Esophagus muscularis mucosa (tissue), 4 donors: Measurements from ENCODE around the gene INPP5A. TPM values are rescaled to one million over a fixed set of nuclear protein-coding genes. Genes with fewer than 3 reads are reported as not detected.
A peak's percentile ranks its signal among the peaks of the same experiment; 100 is the strongest.

Experiments used
- DNase-seq: peaks from one replicate; pipeline ENCODE4 v3.0.0-alpha.2; 2017; ENCODE audit errors: extremely low spot score
- H3K27ac ChIP-seq, 4 donors: fragments of 200-600 bp; sonication (generic); replicated peaks in 1 of 4; 1 replicate in 3 of 4; 2 replicates in 1 of 4; pipeline ENCODE4 v1.5.1; 2016 to 2019; ENCODE audit warnings: mild to moderate bottlenecking in 1 of 4
- H3K27me3 ChIP-seq, 4 donors: fragments of 200-600 bp; sonication (generic); one replicate each; pipeline versions ENCODE4 v1.5.1 to v1.6.0; 2016 to 2019
- H3K36me3 ChIP-seq, 4 donors: fragments of 200-600 bp; sonication (generic); one replicate each; pipeline ENCODE4 v1.5.1; 2016 to 2019
- H3K4me1 ChIP-seq, 4 donors: fragments of 200-600 bp; sonication (generic); one replicate each; pipeline ENCODE4 v1.5.1; 2016 to 2019
- H3K4me3 ChIP-seq, 4 donors: fragments of 200-600 bp; sonication (generic); 1 replicate in 2 of 4; 2 replicates in 2 of 4; pipeline ENCODE4 v1.5.1; 2016 to 2019; ENCODE audit warnings: mild to moderate bottlenecking in 4 of 4, moderate library complexity in 1 of 4
- H3K9me3 ChIP-seq, 4 donors: fragments of 200-600 bp; sonication (generic); 1 replicate in 3 of 4; 2 replicates in 1 of 4; pipeline ENCODE4 v1.5.1; 2016 to 2019
- CTCF ChIP-seq, 3 experiments: fragments of 200-600 bp in 2 of 3; fragments of 450-650 bp in 1 of 3; sonication (generic) in 2 of 3; IDR thresholded peaks; one replicate each; pipeline ENCODE4 v1.5.1; 2017 to 2019; ENCODE audit warnings: antibody characterized with exemption in 3 of 3, mild to moderate bottlenecking in 2 of 3, moderate library complexity in 1 of 3
- EP300 ChIP-seq: sonication (generic); formaldehyde crosslinking; IDR thresholded peaks from one replicate; pipeline ENCODE4 v1.6.1; 2017; ENCODE audit warnings: antibody characterized with exemption
- POLR2A ChIP-seq: fragments of 450-650 bp; IDR thresholded peaks from one replicate; pipeline ENCODE4 v1.6.1; 2017; ENCODE audit warnings: antibody characterized with exemption, moderate library complexity, mild to moderate bottlenecking, low read depth
- POLR2AphosphoS5 ChIP-seq, 2 donors: sonication (generic); formaldehyde crosslinking; IDR thresholded peaks; one replicate each; pipeline ENCODE4 v1.6.1; 2017; ENCODE audit warnings: antibody characterized with exemption in 2 of 2
- WGBS: methylation state at CpG from one replicate; pipeline ENCODE4 v1.1.5; 2018; 5-methylcytosine and 5-hydroxymethylcytosine counted together
- intact Hi-C: fragments of 100-400 bp; cut with DNase I; formaldehyde crosslinking; loops from one replicate; pipeline ENCODE4 v1.15.1; 2023
- total RNA-seq, 4 donors: library from RNA; depleted of rRNA; stranded (reverse); fragments of >200 nt; gene quantifications; one replicate each; pipeline versions ENCODE4 v1.1.0 to v1.2.1, GENCODE V29; 2016

Gene INPP5A
- total RNA-seq, 4 donors from 2014 or later, result 234 to 301 (median 245) TPM

GRCh38 chr10:132786884-132787494, 249.4 kb downstream of the INPP5A start:
- Histone ChIP-seq H3K4me3 (peak overlapping the region; percentile 27 to 34 (median 32)), H3K27me3 (peaks cover 0 to 83% (median 54%) of the 10 kb centered on the region in 4 donors), H3K4me1 (peaks cover 21 to 50% (median 45%) of the 10 kb centered on the region in 4 donors), H3K9me3 (peaks cover 0 to 8% (median 4%) of the 10 kb centered on the region in 4 donors), H3K27ac (no peak overlapping the region), H3K36me3 (peaks cover 11 to 20% (median 17%) of the 10 kb centered on the region in 4 donors)
- no peak for TF ChIP-seq EP300
- no peak for TF ChIP-seq CTCF (IDR thresholded peaks at IDR 0.05)
- TF ChIP-seq POLR2AphosphoS5 (IDR thresholded peaks at IDR 0.05), result no peak
- TF ChIP-seq POLR2A, result no peak
- intact Hi-C loops, result loop anchor here (10.0 kb wide), 1 partner anchor 132 kb away; no protein-coding TSS in a partner anchor
- no peak for DNase-seq
- 6% methylated on average over 32 of the region's 80 CpGs for whole genome bisulfite sequencing

- peaks cover 21 to 50% (median 45%) of the 10 kb centered on the region in 4 donors for H3K4me1 ChIP-seq
- H3K4me3 ChIP-seq, result peak overlapping the region in 3 of 4 donors; percentile 30 to 34 (median 34)
- H3K36me3 ChIP-seq, result peaks cover 4 to 14% (median 11%) of the 10 kb centered on the region in 4 donors
- peaks cover 0 to 8% (median 4%) of the 10 kb centered on the region in 4 donors for H3K9me3 ChIP-seq
- TF ChIP-seq CTCF (IDR thresholded peaks at IDR 0.05) (no peak), EP300 (no peak), POLR2AphosphoS5 (IDR thresholded peaks at IDR 0.05) (no peak), POLR2A (no peak)
- no peak for DNase-seq
- intact Hi-C loops, result loop anchor here (10.0 kb wide), 1 partner anchor 133 kb away; no protein-coding TSS in a partner anchor
- peaks cover 0 to 83% (median 54%) of the 10 kb centered on the region in 4 donors for H3K27me3 ChIP-seq
- H3K27ac ChIP-seq, result no peak overlapping the region
- no CpG with 5 or more reads among the region's 80 CpGs for WGBS
Measured at GRCh38 chr10:132787495-132788179, 250.1 kb downstream of the INPP5A start.

GRCh38 chr10:132788180-132788830, 250.7 kb downstream of the INPP5A start:
- Histone ChIP-seq H3K4me3 (peak overlapping the region in 2 of 4 donors; percentile 18 to 34), H3K27ac (no peak overlapping the region), H3K4me1 (peaks cover 21 to 50% (median 45%) of the 10 kb centered on the region in 4 donors), H3K9me3 (peaks cover 0 to 8% (median 4%) of the 10 kb centered on the region in 4 donors), H3K27me3 (peaks cover 0 to 88% (median 54%) of the 10 kb centered on the region in 4 donors), H3K36me3 (peaks cover under 1 to 7% (median 4%) of the 10 kb centered on the region in 4 donors)
- no CpG with 5 or more reads among the region's 79 CpGs for WGBS
- intact Hi-C loops, result loop anchor here (10.0 kb wide), 1 partner anchor 134 kb away; no protein-coding TSS in a partner anchor
- TF ChIP-seq POLR2AphosphoS5 (IDR thresholded peaks at IDR 0.05) (no peak), CTCF (IDR thresholded peaks at IDR 0.05) (peak in 1 of 3 experiments; percentile 27)
- DNase-seq, result no peak

GRCh38 chr10:132788831-132789219, 251.2 kb downstream of the INPP5A start:
- 17% methylated on average over 13 of the region's 30 CpGs for WGBS
- peaks cover 21 to 48% (median 45%) of the 10 kb centered on the region in 4 donors for H3K4me1 ChIP-seq
- no peak overlapping the region for H3K27ac ChIP-seq
- H3K27me3 ChIP-seq, result peaks cover 0 to 88% (median 50%) of the 10 kb centered on the region in 4 donors
- intact Hi-C loops, result loop anchor here (10.0 kb wide), 1 partner anchor 134 kb away; no protein-coding TSS in a partner anchor
- peaks cover 0 to 2% (median under 1%) of the 10 kb centered on the region in 4 donors for H3K36me3 ChIP-seq
- no peak for DNase-seq
- H3K9me3 ChIP-seq, result peaks cover 0 to 8% (median 3%) of the 10 kb centered on the region in 4 donors
- peak overlapping the region in 1 of 4 donors; percentile 34 for H3K4me3 ChIP-seq
- TF ChIP-seq CTCF (IDR thresholded peaks at IDR 0.05) (no peak), POLR2A (no peak), EP300 (no peak), POLR2AphosphoS5 (IDR thresholded peaks at IDR 0.05) (no peak)
